HepG2 (cell line): Measurements from ENCODE around the gene TRMU. TPM values are rescaled to one million over a fixed set of nuclear protein-coding genes. Genes with fewer than 3 reads are reported as not detected.

Experiments
- ATAC-seq: fragments of 200-7000 bp; cut with Tn5 transposase; 3 replicates; pipeline ENCODE4 v1.9.1; 2020; ENCODE audit warnings: mild to moderate bottlenecking, moderate library complexity
- BruUV-seq: library from RNA; stranded (reverse); fragments of 400-500 nt; replicated peaks from 2 replicates; lab custom pipeline; 2021; lab: Mats Ljungman, UMichigan
- CTCF ChIA-PET: fragments of 300-600 bp; formaldehyde crosslinking; extraction: SDS; loops from one replicate; lab custom pipeline; 2021; ENCODE audit warnings: low total read pairs, inconsistent platforms, low intra/inter-chr PET ratio; lab: Yijun Ruan, JAX
- POLR2A ChIA-PET: fragments of 350-600 bp; sonication (Branson Sonifier 250); formaldehyde crosslinking; loops from one replicate; lab custom pipeline; 2020; ENCODE audit warnings: antibody characterized with exemption, inconsistent platforms; lab: Yijun Ruan, JAX
- DNase-seq: peaks from one replicate; pipeline ENCODE4 v3.0.0-alpha.2; 2015; ENCODE audit warnings: low spot score
- FAIRE-seq: peaks from 3 replicates; lab custom pipeline; 2011; peaks lifted over from hg19 to GRCh38; lab: Jason Lieb, UNC
- H2AFZ ChIP-seq: one replicate; pipeline ENCODE4 v1.6.1; 2011; ENCODE audit warnings: low read length, inconsistent platforms
- H3K27ac ChIP-seq: fragments of 300-600 bp; 3 replicates; pipeline ENCODE4 v1.8.0; 2011; ENCODE audit warnings: mixed run types, mild to moderate bottlenecking, mixed read lengths, low read length, inconsistent platforms; ENCODE audit not compliant: insufficient read depth; ENCODE audit errors: extremely low read length
- H3K27me3 ChIP-seq, 2 experiments: fragments of 200-600 bp in 1 of 2; 2 replicates in 1 of 2; 3 replicates in 1 of 2; pipeline versions ENCODE4 v1.6.0 to v1.8.0; 2011; ENCODE audit warnings: low read length in 2 of 2, mild to moderate bottlenecking in 2 of 2, moderate library complexity in 2 of 2, inconsistent platforms in 1 of 2; ENCODE audit not compliant: insufficient read depth in 2 of 2, control insufficient read depth in 1 of 2
- H3K36me3 ChIP-seq, 2 experiments: fragments of 200-600 bp in 1 of 2; replicated peaks in 1 of 2; 2 replicates in 1 of 2; 3 replicates in 1 of 2; pipeline versions ENCODE4 v1.5.1 to v1.8.0; 2011; ENCODE audit warnings: low read length in 2 of 2, inconsistent platforms in 1 of 2; ENCODE audit not compliant: insufficient read depth in 2 of 2, control insufficient read depth in 1 of 2
- H3K4me1 ChIP-seq: 2 replicates; pipeline ENCODE4 v1.5.1; 2012; ENCODE audit warnings: low read length, inconsistent platforms; ENCODE audit not compliant: insufficient read depth
- H3K4me2 ChIP-seq: 2 replicates; pipeline ENCODE4 v1.6.0; 2011; ENCODE audit warnings: low read depth, low read length, inconsistent platforms
- H3K4me3 ChIP-seq, 3 experiments: fragments of 200-600 bp in 1 of 3; sonication (generic), shearing (Covaris generic) in 1 of 3; replicated peaks in 1 of 3; 2 replicates each; pipeline ENCODE4 v1.5.1; 2011 to 2016; ENCODE audit warnings: low read length in 3 of 3, inconsistent platforms in 2 of 3, low read depth in 2 of 3, mild to moderate bottlenecking in 2 of 3, control low read depth in 1 of 3, mixed read lengths in 1 of 3; ENCODE audit not compliant: insufficient read depth in 1 of 3
- H3K79me2 ChIP-seq: one replicate; pipeline ENCODE4 v1.6.1; 2011; ENCODE audit warnings: low read length, inconsistent platforms; ENCODE audit not compliant: insufficient read depth
- H3K9ac ChIP-seq: 2 replicates; pipeline ENCODE4 v1.6.0; 2011; ENCODE audit warnings: mild to moderate bottlenecking, low read depth, low read length, inconsistent platforms; ENCODE audit not compliant: insufficient read depth
- H3K9me3 ChIP-seq: 2 replicates; pipeline ENCODE4 v1.5.1; 2012; ENCODE audit warnings: mild to moderate bottlenecking, low read length
- H4K20me1 ChIP-seq: 2 replicates; pipeline ENCODE4 v1.6.0; 2011; ENCODE audit warnings: inconsistent platforms, mild to moderate bottlenecking, low read length, moderate library complexity; ENCODE audit not compliant: insufficient read depth
- DMAP1 ChIP-seq: IDR thresholded peaks from 2 replicates; pipeline ENCODE4 v1.6.1; 2016
- GPN1 ChIP-seq: sonication (generic); formaldehyde crosslinking; IDR thresholded peaks from 2 replicates; pipeline ENCODE4 v1.5.1; 2020; ENCODE audit warnings: missing genetic modification reagents, borderline replicate concordance
- MAFF ChIP-seq: IDR thresholded peaks from 2 replicates; pipeline ENCODE4 v1.6.1; 2011; ENCODE audit warnings: low read depth, low read length, improper control_type of control experiment
- MZF1 ChIP-seq: sonication (generic); formaldehyde crosslinking; IDR thresholded peaks from 2 replicates; pipeline ENCODE4 v1.8.1; 2023; ENCODE audit warnings: mild to moderate bottlenecking, missing genetic modification reagents, borderline replicate concordance
- SP140L ChIP-seq: sonication (generic); formaldehyde crosslinking; IDR thresholded peaks from 2 replicates; pipeline ENCODE4 v1.4.0; 2020; ENCODE audit warnings: missing genetic modification reagents, borderline replicate concordance
- TEF ChIP-seq: sonication (generic); formaldehyde crosslinking; IDR thresholded peaks from 2 replicates; pipeline ENCODE4 v1.5.0; 2020; ENCODE audit warnings: missing genetic modification reagents
- THRA ChIP-seq: sonication (generic); formaldehyde crosslinking; IDR thresholded peaks from 2 replicates; pipeline ENCODE4 v1.4.0; 2020; ENCODE audit warnings: missing genetic modification reagents, borderline replicate concordance
- YEATS4 ChIP-seq: sonication (generic); formaldehyde crosslinking; IDR thresholded peaks from 2 replicates; pipeline ENCODE4 v1.4.0; 2020; ENCODE audit warnings: missing genetic modification reagents, borderline replicate concordance
- ZMYM4 ChIP-seq: sonication (generic); formaldehyde crosslinking; IDR thresholded peaks from 2 replicates; pipeline ENCODE4 v1.8.1; 2023; ENCODE audit warnings: mild to moderate bottlenecking, missing genetic modification reagents
- ZNF205 ChIP-seq: IDR thresholded peaks from 2 replicates; pipeline ENCODE4 v1.6.1; 2018; ENCODE audit warnings: missing biosample characterization, missing genetic modification reagents
- ZNF292 ChIP-seq: sonication (generic); formaldehyde crosslinking; IDR thresholded peaks from 2 replicates; pipeline ENCODE4 v1.8.1; 2022; ENCODE audit warnings: mild to moderate bottlenecking, low read depth, missing genetic modification reagents, borderline replicate concordance
- ZNF30 ChIP-seq: sonication (generic); formaldehyde crosslinking; IDR thresholded peaks from 2 replicates; pipeline ENCODE4 v1.5.0; 2020; ENCODE audit warnings: mild to moderate bottlenecking, missing genetic modification reagents
- ZNF546 ChIP-seq: sonication (generic); formaldehyde crosslinking; conservative IDR thresholded peaks from 2 replicates; pipeline ENCODE4 v1.8.1; 2023; ENCODE audit warnings: mild to moderate bottlenecking, missing genetic modification reagents
- ZNF724P ChIP-seq: sonication (generic); formaldehyde crosslinking; IDR thresholded peaks from 2 replicates; pipeline ENCODE4 v1.8.0; 2022; ENCODE audit warnings: missing genetic modification reagents, borderline replicate concordance
- WGBS: methylation state at CpG from one replicate; pipeline ENCODE4 v1.1.6; 2017; ENCODE audit warnings: low lambda C conversion rate; 5-methylcytosine and 5-hydroxymethylcytosine counted together
- in situ Hi-C: cut with HindIII; loops from 2 replicates; pipeline ENCODE4 v1.10.0; 2017; ENCODE audit warnings: low pct_unique_long_range_greater_than_20kb; ENCODE audit not compliant: extremely low pct_ligation_motif_present
- intact Hi-C: fragments of 100-400 bp; cut with micrococcal nuclease; formaldehyde crosslinking; loops from one replicate; pipeline ENCODE4 v1.10.0; 2022; ENCODE audit not compliant: unreplicated experiment
- polyA plus RNA-seq, 8 experiments: library from polyadenylated mRNA; depleted of rRNA in 3 of 8; stranded (reverse) in 7 of 8; unstranded in 1 of 8; fragments of >200 nt; fragmentation: Illumina TruSeq in 4 of 8; extraction: Trizol in 4 of 8; gene quantifications; 2 replicates each; pipeline versions ENCODE4 v1.2.1 to v1.2.3, GENCODE V29; 2011 to 2016; ENCODE audit warnings: low read depth in 4 of 8, missing spikeins in 1 of 8, mixed read lengths in 1 of 8; ENCODE audit not compliant: insufficient read depth in 1 of 8
- total RNA-seq, 5 experiments: library from RNA; depleted of rRNA; stranded (reverse); fragments of >200 nt; fragmentation: Illumina TruSeq; extraction: Trizol; gene quantifications; 2 replicates each; pipeline ENCODE4 v1.2.3, GENCODE V29; 2016; ENCODE audit warnings: low read depth in 1 of 5
- TF ChIP-seq, protein P1 (sequence below): sonication (generic); formaldehyde crosslinking; IDR thresholded peaks from 2 replicates; pipeline ENCODE4 v1.8.0; 2022; ENCODE audit warnings: missing genetic modification reagents, mild to moderate bottlenecking, borderline replicate concordance
- TF ChIP-seq, protein P2 (sequence below): sonication (generic); formaldehyde crosslinking; IDR thresholded peaks from 2 replicates; pipeline ENCODE4 v1.8.0; 2022; ENCODE audit warnings: mild to moderate bottlenecking, missing genetic modification reagents, moderate library complexity

TRMU gene
- total and polyA plus RNA-seq, 2 of the 13 experiments (the other 11 are each of a cell fraction or from before 2014, with no cell fraction given) = 31.0 to 50.2 TPM

DNA sequence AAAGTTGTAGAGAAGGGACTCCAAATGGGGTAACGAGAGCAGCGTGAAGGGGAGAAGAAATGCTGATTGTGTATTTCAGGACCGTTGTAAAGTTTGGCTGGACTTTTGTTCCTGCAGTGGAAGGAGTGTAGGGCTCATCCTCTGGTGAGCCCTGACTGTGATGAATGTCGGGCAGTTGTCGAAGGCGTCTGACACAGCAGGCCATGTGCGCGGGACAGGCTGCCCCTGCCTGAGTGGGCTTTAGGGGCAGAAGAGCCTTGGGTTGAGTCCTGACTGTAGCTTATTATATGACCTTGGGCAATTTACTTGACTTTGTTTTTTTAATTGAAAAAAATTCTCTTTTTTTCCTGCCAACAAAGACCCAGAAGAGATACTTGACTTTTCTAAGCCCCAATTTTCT is 3.1 kb downstream of the TRMU start:
- in situ Hi-C loops (no loop called here), intact Hi-C loops (no loop called here)
- TSS peak; percentile 29 for BruUV-seq
- Histone ChIP-seq H3K4me2 (no peak overlapping the region), H3K9ac (no peak overlapping the region), H3K4me3 (no peak overlapping the region), H3K9me3 (no peaks in the 10 kb centered on the region), H3K79me2 (peaks cover 36% of the 10 kb centered on the region), H3K27me3 (no peaks in the 10 kb centered on the region; a peak in 1 of 5 replicates), H3K36me3 (peaks cover 23 to 52% of the 10 kb centered on the region in 2 experiments), H3K27ac (no peak overlapping the region), H3K4me1 (peaks cover 40% of the 10 kb centered on the region), H4K20me1 (peaks cover 5% of the 10 kb centered on the region; the same call in 1 of the 2 replicates), H2AFZ (no peak overlapping the region)
- ChIA-PET CTCF (no interaction called here), POLR2A (no interaction called here)
- WGBS = 90% methylated on average over 8 of the region's 8 CpGs
- no peak for ATAC-seq
- TF ChIP-seq MAFF = 0 out of 2 replicates have a peak, but pooled peaks have one; percentile 11
- no peak for TF ChIP-seq ZNF546 (CRISPR knock-in tag)
- FAIRE-seq = no peak
- no peak for DNase-seq

GRCh38 chr22:46339956-46340355 is 4.4 kb downstream of the TRMU start:
- peaks cover 5% of the 10 kb centered on the region; the same call in 1 of the 2 replicates for H4K20me1 ChIP-seq
- ATAC-seq (no peak), DNase-seq (no peak), FAIRE-seq (no peak)
- 68% methylated on average over 5 of the region's 5 CpGs for WGBS
- POLR2A ChIA-PET = no interaction called here
- BruUV-seq = no TSS peak
- CTCF ChIA-PET = no interaction called here
- H3K36me3 ChIP-seq = peaks cover 25 to 63% of the 10 kb centered on the region in 2 experiments
- H3K27ac ChIP-seq = peak overlapping the region; percentile 19
- H3K9me3 ChIP-seq = no peaks in the 10 kb centered on the region
- intact Hi-C loops (no loop called here), in situ Hi-C loops (no loop called here)
- H3K79me2 ChIP-seq = peaks cover 36% of the 10 kb centered on the region
- no peak overlapping the region for H3K9ac ChIP-seq
- no peaks in the 10 kb centered on the region; a peak in 1 of 5 replicates for H3K27me3 ChIP-seq
- H3K4me3 ChIP-seq = no peak overlapping the region
- peaks cover 34% of the 10 kb centered on the region for H3K4me1 ChIP-seq
- no peak overlapping the region for H3K4me2 ChIP-seq
- no peak overlapping the region for H2AFZ ChIP-seq
- TF ChIP-seq ZMYM4 (no peak), MZF1 (CRISPR knock-in tag) (no peak), ZNF30 (CRISPR knock-in tag) (no peak), THRA (CRISPR knock-in tag) (no peak), YEATS4 (CRISPR knock-in tag) (no peak), DMAP1 (no peak), ZNF292 (CRISPR knock-in tag) (no peak), TEF (no peak), ZNF724P (CRISPR knock-in tag) (no peak), SP140L (CRISPR knock-in tag) (no peak), ZNF205 (CRISPR knock-in tag) (no peak), GPN1 (CRISPR knock-in tag) (no peak)
- TF ChIP-seq, protein P1, sequence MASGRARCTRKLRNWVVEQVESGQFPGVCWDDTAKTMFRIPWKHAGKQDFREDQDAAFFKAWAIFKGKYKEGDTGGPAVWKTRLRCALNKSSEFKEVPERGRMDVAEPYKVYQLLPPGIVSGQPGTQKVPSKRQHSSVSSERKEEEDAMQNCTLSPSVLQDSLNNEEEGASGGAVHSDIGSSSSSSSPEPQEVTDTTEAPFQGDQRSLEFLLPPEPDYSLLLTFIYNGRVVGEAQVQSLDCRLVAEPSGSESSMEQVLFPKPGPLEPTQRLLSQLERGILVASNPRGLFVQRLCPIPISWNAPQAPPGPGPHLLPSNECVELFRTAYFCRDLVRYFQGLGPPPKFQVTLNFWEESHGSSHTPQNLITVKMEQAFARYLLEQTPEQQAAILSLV (CRISPR knock-in tag) = no peak
- TF ChIP-seq, protein P2, sequence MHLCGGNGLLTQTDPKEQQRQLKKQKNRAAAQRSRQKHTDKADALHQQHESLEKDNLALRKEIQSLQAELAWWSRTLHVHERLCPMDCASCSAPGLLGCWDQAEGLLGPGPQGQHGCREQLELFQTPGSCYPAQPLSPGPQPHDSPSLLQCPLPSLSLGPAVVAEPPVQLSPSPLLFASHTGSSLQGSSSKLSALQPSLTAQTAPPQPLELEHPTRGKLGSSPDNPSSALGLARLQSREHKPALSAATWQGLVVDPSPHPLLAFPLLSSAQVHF (CRISPR knock-in tag) = no peak
